H1 (cell line): ENCODE results near the gene SMG7. TPM values are rescaled to one million over a fixed set of nuclear protein-coding genes. Genes with fewer than 3 reads are reported as not detected.

Source experiments
- CTCF ChIA-PET: fragments of 300-600 bp; sonication (Branson Sonifier 250); formaldehyde crosslinking; loops from one replicate; lab custom pipeline; 2021; ENCODE audit not compliant: partially characterized antibody; lab: Charles Lee
- POLR2A ChIA-PET: fragments of 300-600 bp; sonication (Branson Sonifier 250); formaldehyde crosslinking; loops from one replicate; lab custom pipeline; 2021; ENCODE audit warnings: inconsistent platforms; ENCODE audit not compliant: partially characterized antibody; lab: Charles Lee
- DNase-seq, 2 experiments: peaks; one replicate each; pipeline versions ENCODE4 v3.0.0 to v3.0.0-alpha.2; 2010 to 2022; ENCODE audit warnings: low spot score in 2 of 2, low read depth in 1 of 2, mixed read lengths in 1 of 2
- FAIRE-seq: peaks from 2 replicates; lab custom pipeline; 2011; peaks lifted over from hg19 to GRCh38; lab: Jason Lieb, UNC
- H2AFZ ChIP-seq: 2 replicates; pipeline ENCODE4 v1.8.1; 2012; ENCODE audit warnings: low read length, inconsistent platforms
- H2AK5ac ChIP-seq: 2 replicates; pipeline ENCODE4 v1.6.1; 2013; ENCODE audit warnings: low read depth, low read length
- H2BK120ac ChIP-seq: replicated peaks from 2 replicates; pipeline ENCODE3; 2013; ENCODE audit warnings: low read depth, low read length, inconsistent platforms
- H2BK12ac ChIP-seq: 2 replicates; pipeline ENCODE4 v1.6.1; 2013; ENCODE audit warnings: low read depth, low read length
- H2BK15ac ChIP-seq: 2 replicates; pipeline ENCODE4 v1.6.1; 2013; ENCODE audit warnings: low read length
- H2BK20ac ChIP-seq: 2 replicates; pipeline ENCODE4 v1.6.1; 2013; ENCODE audit warnings: low read length
- H2BK5ac ChIP-seq: 2 replicates; pipeline ENCODE4 v1.6.1; 2013; ENCODE audit warnings: low read depth, low read length
- H3K14ac ChIP-seq: 2 replicates; pipeline ENCODE4 v1.6.1; 2013; ENCODE audit warnings: inconsistent platforms; ENCODE audit not compliant: insufficient read length
- H3K18ac ChIP-seq: 2 replicates; pipeline ENCODE4 v1.6.1; 2013; ENCODE audit warnings: low read length; ENCODE audit errors: extremely low read depth
- H3K23ac ChIP-seq: 2 replicates; pipeline ENCODE4 v1.6.1; 2013; ENCODE audit warnings: inconsistent platforms; ENCODE audit not compliant: insufficient read length
- H3K23me2 ChIP-seq: 2 replicates; pipeline ENCODE4 v1.6.1; 2013; ENCODE audit warnings: low read depth, low read length
- H3K27ac ChIP-seq: 2 replicates; pipeline ENCODE4 v1.6.1; 2011; ENCODE audit warnings: low read depth, low read length, inconsistent platforms
- H3K27me3 ChIP-seq, 4 experiments: replicated peaks in 1 of 4; 1 replicate in 1 of 4; 2 replicates in 3 of 4; pipeline versions ENCODE4 v1.6.1 to v1.8.1; 2011 to 2013; ENCODE audit warnings: low read length in 3 of 4, mild to moderate bottlenecking in 3 of 4, inconsistent platforms in 2 of 4, mixed read lengths in 2 of 4, moderate library complexity in 1 of 4; ENCODE audit not compliant: control insufficient read depth in 3 of 4, insufficient read depth in 3 of 4; ENCODE audit errors: extremely low read depth in 1 of 4
- H3K36me3 ChIP-seq, 4 experiments: 2 replicates each; pipeline versions ENCODE4 v1.6.1 to v1.8.1; 2011 to 2013; ENCODE audit warnings: mild to moderate bottlenecking in 4 of 4, low read length in 3 of 4, moderate library complexity in 2 of 4, control low read depth in 1 of 4, inconsistent platforms in 1 of 4; ENCODE audit not compliant: insufficient read depth in 4 of 4, control insufficient read depth in 2 of 4
- H3K4ac ChIP-seq: replicated peaks from 2 replicates; pipeline ENCODE3; 2013; ENCODE audit warnings: low read length, low read depth, mixed read lengths, inconsistent platforms; ENCODE audit not compliant: insufficient read length
- H3K4me1 ChIP-seq, 4 experiments: replicated peaks in 1 of 4; 1 replicate in 1 of 4; 2 replicates in 3 of 4; pipeline versions ENCODE4 v1.6.1 to v1.8.1; 2011 to 2013; ENCODE audit warnings: low read length in 3 of 4, inconsistent platforms in 2 of 4, mixed read lengths in 1 of 4; ENCODE audit not compliant: insufficient read depth in 4 of 4, control insufficient read depth in 3 of 4
- H3K4me2 ChIP-seq, 2 experiments: 2 replicates each; pipeline versions ENCODE4 v1.6.1 to v1.8.1; 2011 to 2013; ENCODE audit warnings: low read depth in 2 of 2, low read length in 2 of 2, control low read depth in 1 of 2, inconsistent platforms in 1 of 2, mild to moderate bottlenecking in 1 of 2; ENCODE audit not compliant: insufficient read depth in 1 of 2
- H3K4me3 ChIP-seq, 4 experiments: fragments of 200-600, 300-600 bp in 1 of 4; sonication (generic), shearing (Covaris generic), sonication (Bioruptor Twin) in 1 of 4; 2 replicates each; pipeline versions ENCODE4 v1.5.1 to v1.8.1; 2011 to 2016; ENCODE audit warnings: low read length in 4 of 4, low read depth in 3 of 4, control low read depth in 2 of 4, inconsistent platforms in 2 of 4, mild to moderate bottlenecking in 2 of 4, mixed read lengths in 1 of 4, moderate library complexity in 1 of 4; ENCODE audit not compliant: insufficient read depth in 2 of 4; ENCODE audit errors: extremely low read depth in 1 of 4
- H3K56ac ChIP-seq: replicated peaks from 2 replicates; pipeline ENCODE3; 2013; ENCODE audit warnings: low read depth, mild to moderate bottlenecking, mixed read lengths, low read length, inconsistent platforms; ENCODE audit not compliant: insufficient read length
- H3K79me1 ChIP-seq: 2 replicates; pipeline ENCODE4 v1.6.1; 2013; ENCODE audit warnings: low read depth, low read length, control low read depth
- H3K79me2 ChIP-seq, 2 experiments: 2 replicates each; pipeline versions ENCODE4 v1.6.1 to v1.8.1; 2012 to 2013; ENCODE audit warnings: low read length in 2 of 2, mild to moderate bottlenecking in 2 of 2, inconsistent platforms in 1 of 2; ENCODE audit not compliant: insufficient read depth in 2 of 2, control insufficient read depth in 1 of 2
- H3K9ac ChIP-seq, 4 experiments: replicated peaks in 1 of 4; 1 replicate in 1 of 4; 2 replicates in 3 of 4; pipeline versions ENCODE4 v1.6.1 to v1.8.1; 2011 to 2013; ENCODE audit warnings: low read depth in 3 of 4, low read length in 3 of 4, control low read depth in 2 of 4, mild to moderate bottlenecking in 2 of 4, moderate library complexity in 2 of 4, inconsistent platforms in 1 of 4; ENCODE audit errors: extremely low read depth in 1 of 4
- H3K9me3 ChIP-seq, 2 experiments: 2 replicates each; pipeline versions ENCODE4 v1.6.1 to v1.8.1; 2012 to 2013; ENCODE audit warnings: mild to moderate bottlenecking in 2 of 2, moderate library complexity in 2 of 2, control low read depth in 1 of 2, inconsistent platforms in 1 of 2, low read depth in 1 of 2, low read length in 1 of 2, mixed read lengths in 1 of 2; ENCODE audit not compliant: insufficient read depth in 2 of 2
- H4K20me1 ChIP-seq, 2 experiments: replicated peaks in 1 of 2; 2 replicates each; pipeline versions ENCODE3 to v1.8.1; 2011 to 2013; ENCODE audit warnings: inconsistent platforms in 2 of 2, low read length in 2 of 2, mild to moderate bottlenecking in 1 of 2; ENCODE audit not compliant: insufficient read depth in 2 of 2, control insufficient read depth in 1 of 2
- H4K5ac ChIP-seq: 2 replicates; pipeline ENCODE4 v1.6.1; 2013; ENCODE audit warnings: low read length, low read depth, mixed read lengths, inconsistent platforms; ENCODE audit not compliant: insufficient read length
- H4K8ac ChIP-seq: 2 replicates; pipeline ENCODE4 v1.8.0; 2013; ENCODE audit warnings: mild to moderate bottlenecking, moderate library complexity, low read length, inconsistent platforms; ENCODE audit not compliant: insufficient read depth; ENCODE audit errors: extremely low read depth
- H4K91ac ChIP-seq: replicated peaks from 2 replicates; pipeline ENCODE3; 2013; ENCODE audit warnings: low read length, mixed read lengths, inconsistent platforms; ENCODE audit not compliant: insufficient read length
- BCL11A ChIP-seq, 2 experiments: IDR thresholded peaks; one replicate each; pipeline ENCODE4 v1.6.1; 2011; ENCODE audit warnings: low read depth in 2 of 2, low read length in 2 of 2, mild to moderate bottlenecking in 2 of 2
- GABPA ChIP-seq: IDR thresholded peaks from 2 replicates; pipeline ENCODE4 v1.6.1; 2011; ENCODE audit warnings: mild to moderate bottlenecking, low read length, moderate library complexity, borderline replicate concordance; ENCODE audit not compliant: insufficient read depth
- NANOG ChIP-seq: IDR thresholded peaks from 2 replicates; pipeline ENCODE4 v1.6.1; 2011; ENCODE audit warnings: low read length, low read depth, mild to moderate bottlenecking, inconsistent platforms; ENCODE audit not compliant: insufficient read depth, poor library complexity, severe bottlenecking
- RAD21 ChIP-seq, 2 experiments: IDR thresholded peaks in 1 of 2; conservative IDR thresholded peaks in 1 of 2; 2 replicates each; pipeline ENCODE4 v1.6.1; 2011; ENCODE audit warnings: low read depth in 2 of 2, low read length in 2 of 2, improper control_type of control experiment in 1 of 2, inconsistent platforms in 1 of 2, mild to moderate bottlenecking in 1 of 2, moderate library complexity in 1 of 2
- RNF2 ChIP-seq: fragments of 200-900, 300-1000 bp; sonication (generic); IDR thresholded peaks from 2 replicates; pipeline ENCODE4 v1.7.1; 2016; ENCODE audit warnings: borderline replicate concordance, low read depth, mild to moderate bottlenecking, antibody characterized with exemption, low read length; ENCODE audit not compliant: poor library complexity, severe bottlenecking; ENCODE audit errors: missing control alignments
- SIX5 ChIP-seq: IDR thresholded peaks from 2 replicates; pipeline ENCODE4 v1.6.1; 2011; ENCODE audit warnings: mild to moderate bottlenecking, low read depth, low read length
- SP2 ChIP-seq: IDR thresholded peaks from 2 replicates; pipeline ENCODE4 v1.6.1; 2012; ENCODE audit warnings: mild to moderate bottlenecking, low read length, inconsistent platforms
- SUZ12 ChIP-seq: fragments of 200-600 bp; sonication (generic); IDR thresholded peaks from 2 replicates; pipeline ENCODE4 v1.6.1; 2012; ENCODE audit warnings: mild to moderate bottlenecking, inconsistent platforms, low read length, moderate library complexity, mixed read lengths
- TAF7 ChIP-seq: optimal IDR thresholded peaks from 2 replicates; pipeline ENCODE3; 2011; ENCODE audit warnings: low read depth, mild to moderate bottlenecking, inconsistent platforms, low read length, moderate library complexity, borderline replicate concordance
- TCF12 ChIP-seq: IDR thresholded peaks from 2 replicates; pipeline ENCODE4 v1.6.1; 2011; ENCODE audit warnings: low read depth, mild to moderate bottlenecking, low read length
- TEAD4 ChIP-seq: IDR thresholded peaks from 2 replicates; pipeline ENCODE4 v1.6.1; 2012; ENCODE audit warnings: low read depth, low read length, inconsistent platforms, mixed read lengths
- WGBS, 2 experiments: shearing (Covaris generic) in 1 of 2; methylation state at CpG; one replicate each; pipeline versions ENCODE4 v1.1.6 to v1.1.7; 2013 to 2015; ENCODE audit warnings: low lambda C conversion rate in 2 of 2, mixed read lengths in 2 of 2, inconsistent platforms in 1 of 2, low coverage in 1 of 2, missing lambda C conversion rate in 1 of 2; ENCODE audit not compliant: insufficient replicate concordance in 2 of 2, insufficient coverage in 1 of 2, insufficient read length in 1 of 2; ENCODE audit errors: extremely low coverage in 1 of 2, missing lambda C conversion rate in 1 of 2; 5-methylcytosine and 5-hydroxymethylcytosine counted together
- polyA plus RNA-seq, 7 experiments: library from polyadenylated mRNA; depleted of rRNA in 3 of 7; stranded (reverse) in 5 of 7; unstranded in 2 of 7; fragments of >200 nt in 5 of 7; fragments of 200-250 nt in 2 of 7; gene quantifications; 1 replicate in 5 of 7; 2 replicates in 1 of 7; 4 replicates in 1 of 7; pipeline versions ENCODE4 v1.2.1 to v1.2.3, GENCODE V29; 2011 to 2013; ENCODE audit warnings: missing spikeins in 2 of 7, mixed read lengths in 2 of 7
- total RNA-seq: library from RNA; stranded (reverse); fragmentation: NEBNext Ultra II Directional; extraction: Animal tissue kit (Norgen Biotek cat#: 25700); gene quantifications from 2 replicates; pipeline ENCODE4 v1.2.1, GENCODE V29; 2021

SMG7 gene
- total and polyA plus RNA-seq, 2 of the 8 experiments (the other 6 are each of a cell fraction or from before 2014, with no cell fraction given): 39.3 to 65.6 TPM

DNA sequence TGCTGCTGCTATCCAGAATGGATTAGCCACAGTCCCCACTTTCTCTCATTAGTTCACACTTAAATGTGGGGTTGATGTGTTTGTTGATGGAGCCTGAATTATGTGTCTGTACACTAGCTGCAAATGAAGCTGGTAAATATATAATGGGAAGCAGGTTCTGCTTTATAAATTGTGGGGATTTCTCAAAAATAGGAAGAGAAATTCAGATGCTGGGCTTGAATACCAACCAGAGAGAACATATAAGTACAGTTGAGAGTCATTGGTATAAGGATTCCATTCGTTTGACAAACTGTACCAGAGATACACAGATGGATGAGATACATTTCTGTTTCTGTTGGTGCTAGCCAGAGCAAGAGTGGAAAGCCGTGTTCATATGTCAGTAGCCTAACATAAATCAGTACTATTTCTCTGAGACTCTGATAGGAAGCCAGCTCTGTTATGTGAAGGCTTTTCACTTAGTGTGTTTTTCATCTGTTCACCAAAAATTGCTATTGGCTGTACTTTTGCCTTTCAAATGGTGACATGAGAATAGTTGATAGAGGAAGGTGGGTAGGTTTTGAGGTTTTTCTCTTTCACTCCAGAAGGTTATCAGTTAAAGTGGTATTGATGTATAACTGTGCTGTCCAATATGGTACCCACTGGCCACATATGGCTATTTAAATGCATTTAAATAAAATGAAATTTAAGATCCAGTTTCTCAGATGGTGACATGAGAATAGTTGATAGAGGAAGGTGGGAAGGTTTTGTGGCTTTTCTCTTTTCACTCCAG, 15.6 kb downstream of the SMG7 start:
- Histone ChIP-seq H3K4me1 (peaks cover 0 to 5% (median 3%) of the 10 kb centered on the region in 4 experiments; a peak in 2 of 7 replicates), H2BK15ac (no peak overlapping the region), H2BK20ac (no peak overlapping the region), H4K20me1 (peaks cover 2 to 9% of the 10 kb centered on the region in 2 experiments), H4K91ac (no peak overlapping the region), H3K4ac (no peak overlapping the region), H3K14ac (no peak overlapping the region), H3K4me2 (no peak overlapping the region), H3K23me2 (no peaks in the 10 kb centered on the region), H2BK5ac (no peak overlapping the region), H2BK120ac (no peak overlapping the region), H4K5ac (no peak overlapping the region), H3K79me1 (0 out of 2 replicates have a peak, but pooled peaks cover 5% of the 10 kb centered on the region), H3K23ac (no peak overlapping the region), H3K27ac (no peak overlapping the region), H2AFZ (no peak overlapping the region), H4K8ac (no peak overlapping the region), H3K56ac (no peak overlapping the region), H3K18ac (no peak overlapping the region), H3K9me3 (no peaks in the 10 kb centered on the region), H2AK5ac (no peak overlapping the region), H3K9ac (no peak overlapping the region), H3K27me3 (no peaks in the 10 kb centered on the region), H3K4me3 (no peak overlapping the region), H3K36me3 (no peaks in the 10 kb centered on the region), H2BK12ac (no peak overlapping the region), H3K79me2 (peaks cover 16 to 97% of the 10 kb centered on the region in 2 experiments)
- DNase-seq (no peak), FAIRE-seq (no peak)
- ChIA-PET POLR2A (no interaction called here), CTCF (interaction anchor here (0.8 to 1.7 kb wide), 2 partner anchors 182 to 206 kb away, joined by 3 to 5 read pairs; no protein-coding TSS in a partner anchor)
- TF ChIP-seq TCF12 (no peak), SIX5 (no peak), TEAD4 (no peak), SUZ12 (no peak), TAF7 (no peak), BCL11A (IDR thresholded peaks at IDR 0.05; ENCODE audit: low read depth in 2 of 2, low read length in 2 of 2) (no peak), GABPA (no peak), RAD21 (IDR thresholded peaks at IDR 0.05 in 1 of 2, conservative IDR thresholded peaks at IDR 0.05 in 1 of 2; ENCODE audit: low read depth in 2 of 2, low read length in 2 of 2) (no peak), RNF2 (no peak), SP2 (no peak), NANOG (no peak)
- 81% methylated on average over 2 of the region's 2 CpGs; no CpG with 5 or more reads in 1 of the 2 experiments for WGBS, 2 experiments
